WTC11 (cell line): Measurements from ENCODE around the gene MED8. TPM values are rescaled to one million over a fixed set of nuclear protein-coding genes. Genes with fewer than 3 reads are reported as not detected.

Experiments used
- ATAC-seq: fragments of 200-7000 bp; cut with Tn5 transposase; 2 replicates; pipeline ENCODE4 v1.10.0; 2021; ENCODE audit warnings: mild to moderate bottlenecking, moderate library complexity
- CTCF ChIA-PET: fragments of 300-600 bp; sonication (Branson Sonifier 250); formaldehyde crosslinking; loops from one replicate; lab custom pipeline; 2021; ENCODE audit warnings: antibody characterized with exemption; lab: Charles Lee
- POLR2A ChIA-PET: fragments of 350-600 bp; sonication (Branson Sonifier 250); formaldehyde crosslinking; loops from one replicate; lab custom pipeline; 2021; ENCODE audit warnings: antibody characterized with exemption; lab: Charles Lee
- DNase-seq: peaks from one replicate; pipeline ENCODE4 v3.0.0; 2021; ENCODE audit warnings: low spot score
- H3K27ac Mint-ChIP-seq: 2 replicates; pipeline ENCODE4 v1.8.0; 2021; ENCODE audit warnings: mixed read lengths
- H3K27me3 Mint-ChIP-seq: 2 replicates; pipeline ENCODE4 v1.8.0; 2021; ENCODE audit warnings: low read depth, mild to moderate bottlenecking, moderate library complexity, mixed read lengths
- H3K36me3 Mint-ChIP-seq: 2 replicates; pipeline ENCODE4 v1.8.0; 2021; ENCODE audit warnings: mixed read lengths
- H3K4me1 Mint-ChIP-seq: 2 replicates; pipeline ENCODE4 v1.8.0; 2022; ENCODE audit warnings: mixed read lengths
- H3K4me3 Mint-ChIP-seq: 2 replicates; pipeline ENCODE4 v1.8.0; 2021; ENCODE audit warnings: mild to moderate bottlenecking, moderate library complexity, mixed read lengths
- H3K9me3 Mint-ChIP-seq: 2 replicates; pipeline ENCODE4 v1.8.0; 2021; ENCODE audit warnings: mixed read lengths
- ARID4B ChIP-seq: sonication (generic); formaldehyde crosslinking; IDR thresholded peaks from 2 replicates; pipeline ENCODE4 v1.8.0; 2023; ENCODE audit warnings: missing genetic modification reagents, mild to moderate bottlenecking, borderline replicate concordance
- CREB1 ChIP-seq: sonication (generic); formaldehyde crosslinking; IDR thresholded peaks from 2 replicates; pipeline ENCODE4 v1.8.0; 2023; ENCODE audit warnings: mild to moderate bottlenecking, missing genetic modification reagents
- E2F1 ChIP-seq: sonication (generic); formaldehyde crosslinking; IDR thresholded peaks from 2 replicates; pipeline ENCODE4 v1.8.0; 2022; ENCODE audit warnings: mild to moderate bottlenecking, missing genetic modification reagents
- E2F4 ChIP-seq: sonication (generic); formaldehyde crosslinking; IDR thresholded peaks from 2 replicates; pipeline ENCODE4 v1.8.1; 2022; ENCODE audit warnings: low read depth, mild to moderate bottlenecking, moderate library complexity, missing genetic modification reagents, borderline replicate concordance
- EMX1 ChIP-seq: fragments of 250-450 bp; sonication (Bioruptor Pico); IDR thresholded peaks from 2 replicates; pipeline ENCODE4 v1.8.0; 2021; ENCODE audit warnings: mild to moderate bottlenecking
- ERG ChIP-seq: fragments of 250-450 bp; sonication (Bioruptor Pico); IDR thresholded peaks from 2 replicates; pipeline ENCODE4 v1.8.0; 2021; ENCODE audit warnings: mild to moderate bottlenecking
- FOXP4 ChIP-seq: sonication (generic); formaldehyde crosslinking; IDR thresholded peaks from 2 replicates; pipeline ENCODE4 v1.8.0; 2022; ENCODE audit warnings: mild to moderate bottlenecking, missing genetic modification reagents
- JAZF1 ChIP-seq: fragments of 250-450 bp; sonication (Bioruptor Pico); IDR thresholded peaks from 2 replicates; pipeline ENCODE4 v1.9.0; 2021; ENCODE audit warnings: moderate library complexity, mild to moderate bottlenecking, inconsistent platforms
- MAX ChIP-seq: sonication (generic); formaldehyde crosslinking; IDR thresholded peaks from 2 replicates; pipeline ENCODE4 v1.8.0; 2022; ENCODE audit warnings: mild to moderate bottlenecking, missing genetic modification reagents
- MYBL2 ChIP-seq: sonication (generic); formaldehyde crosslinking; IDR thresholded peaks from 2 replicates; pipeline ENCODE4 v1.8.1; 2023; ENCODE audit warnings: mild to moderate bottlenecking, moderate library complexity, missing genetic modification reagents
- NFYB ChIP-seq: sonication (generic); formaldehyde crosslinking; conservative IDR thresholded peaks from 2 replicates; pipeline ENCODE4 v1.8.0; 2022; ENCODE audit warnings: low read depth, missing genetic modification reagents
- SOX15 ChIP-seq: fragments of 250-450 bp; sonication (Bioruptor Pico); IDR thresholded peaks from 2 replicates; pipeline ENCODE4 v1.9.0; 2021; ENCODE audit warnings: mild to moderate bottlenecking
- SP1 ChIP-seq: sonication (generic); formaldehyde crosslinking; conservative IDR thresholded peaks from 2 replicates; pipeline ENCODE4 v1.8.1; 2022; ENCODE audit warnings: missing genetic modification reagents
- ZNF232 ChIP-seq: sonication (generic); formaldehyde crosslinking; IDR thresholded peaks from 2 replicates; pipeline ENCODE4 v1.8.0; 2022; ENCODE audit warnings: mild to moderate bottlenecking, missing genetic modification reagents
- ZNF425 ChIP-seq: fragments of 250-450 bp; sonication (Bioruptor Pico); conservative IDR thresholded peaks from 2 replicates; pipeline ENCODE4 v1.9.0; 2021; ENCODE audit warnings: mild to moderate bottlenecking
- ZNF512 ChIP-seq: sonication (generic); formaldehyde crosslinking; IDR thresholded peaks from 2 replicates; pipeline ENCODE4 v1.8.1; 2022; ENCODE audit warnings: missing genetic modification reagents, borderline replicate concordance
- total RNA-seq: library from RNA; stranded (reverse); gene quantifications from 3 replicates; pipeline ENCODE4 v1.2.3, GENCODE V29; 2021

Gene MED8
- total RNA-seq, 1 experiment from 2014 or later = 17.7 TPM

GRCh38 chr1:43358746-43359693, 30.6 kb downstream of the MED8 start, which contains the start of gene CDC20 (continued):
- TF ChIP-seq JAZF1 (CRISPR knock-in tag) = no peak
- TF ChIP-seq SOX15 (CRISPR knock-in tag) = no peak
- TF ChIP-seq E2F4 (CRISPR knock-in tag) = peak; percentile 75; the same call in 1 of the 2 replicates
- TF ChIP-seq SP1 = peak; percentile 57; the same call in 1 of the 2 replicates
- TF ChIP-seq ZNF232 = 0 out of 2 replicates have a peak, but pooled peaks have one; percentile 32
- TF ChIP-seq ZNF425 = no peak
- peak; percentile 62; the same call in 1 of the 2 replicates for TF ChIP-seq FOXP4 (CRISPR knock-in tag)
- no peak for TF ChIP-seq E2F1 (CRISPR knock-in tag)
- peak; percentile 11; the same call in 1 of the 2 replicates for TF ChIP-seq CREB1
- TF ChIP-seq MYBL2 (CRISPR knock-in tag) = peak; percentile 100
- TF ChIP-seq NFYB (CRISPR knock-in tag) = peak; percentile 93

GRCh38 chr1:43358121-43358745, 31.4 kb downstream of the MED8 start:
- ChIA-PET CTCF (interaction anchor here (0.6 to 2.8 kb wide), 33 partner anchors 9 to 577 kb away, joined by 3 to 37 read pairs (median 5); partner anchors contain the start of genes C1orf210, CFAP57, EBNA1BP2 and ELOVL1), POLR2A (interaction anchor here (0.6 to 2.5 kb wide), 22 partner anchors 8 to 512 kb away, joined by 3 to 21 read pairs (median 5); partner anchors contain the start of genes C1orf210, ELOVL1, KDM4A and MED8)
- Mint-ChIP-seq H3K27ac (peak overlapping the region; percentile 99), H3K4me3 (peak overlapping the region; percentile 93), H3K27me3 (no peaks in the 10 kb centered on the region), H3K9me3 (no peaks in the 10 kb centered on the region), H3K36me3 (peaks cover 51% of the 10 kb centered on the region), H3K4me1 (peaks cover 29% of the 10 kb centered on the region)
- DNase-seq (peak; percentile 39), ATAC-seq (peak; percentile 34)
- TF ChIP-seq EMX1 (CRISPR knock-in tag) (peak; percentile 56; the same call in 1 of the 2 replicates), MAX (0 out of 2 replicates have a peak, but pooled peaks have one; percentile 9), ERG (peak; percentile 73; the same call in 1 of the 2 replicates), ARID4B (CRISPR knock-in tag) (0 out of 2 replicates have a peak, but pooled peaks have one; percentile 40), CREB1 (0 out of 2 replicates have a peak, but pooled peaks have one; percentile 3), ZNF512 (no peak)
